ENCODE results near the gene SMPD2.

DNA sequence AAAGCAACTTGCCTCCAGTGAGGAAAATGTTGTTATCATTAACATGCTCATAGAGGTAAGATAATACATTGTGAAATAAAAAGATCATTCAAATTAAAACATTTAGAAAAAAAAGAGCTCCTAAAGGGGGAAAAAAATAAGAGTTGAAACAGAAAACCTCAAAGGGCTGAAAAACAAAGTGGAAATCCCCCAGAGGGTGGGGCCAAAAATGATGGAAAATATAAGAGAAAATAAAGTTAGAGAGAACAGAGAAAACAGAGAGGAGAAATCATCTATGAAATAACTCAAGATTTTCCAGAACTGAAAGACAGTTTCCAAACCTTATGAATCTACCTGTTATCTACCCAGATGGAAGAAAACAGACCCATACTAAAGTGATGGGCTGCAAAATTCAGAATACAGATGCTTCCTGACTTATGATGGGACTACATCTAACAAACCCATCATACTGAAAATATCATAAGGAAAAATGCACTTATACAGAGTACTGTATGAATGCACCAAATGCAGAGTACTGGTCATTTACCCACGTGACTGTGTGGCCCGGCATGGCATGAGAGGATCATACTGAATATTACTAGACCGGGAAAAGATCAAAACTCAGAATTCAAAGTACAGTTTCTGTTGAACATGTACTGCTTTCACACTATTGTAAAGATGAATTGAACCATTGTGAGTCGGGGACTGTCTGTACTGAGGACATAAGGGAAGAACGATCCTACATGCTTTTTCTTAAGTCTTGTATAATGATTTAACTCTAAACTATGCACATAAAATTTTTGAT lies 38.5 kb downstream of the SMPD2 start:
- TF ChIP-seq EZH2 (IDR thresholded peaks at IDR 0.05; ENCODE audit: low read depth) = no peak
- TF ChIP-seq, protein P1, sequence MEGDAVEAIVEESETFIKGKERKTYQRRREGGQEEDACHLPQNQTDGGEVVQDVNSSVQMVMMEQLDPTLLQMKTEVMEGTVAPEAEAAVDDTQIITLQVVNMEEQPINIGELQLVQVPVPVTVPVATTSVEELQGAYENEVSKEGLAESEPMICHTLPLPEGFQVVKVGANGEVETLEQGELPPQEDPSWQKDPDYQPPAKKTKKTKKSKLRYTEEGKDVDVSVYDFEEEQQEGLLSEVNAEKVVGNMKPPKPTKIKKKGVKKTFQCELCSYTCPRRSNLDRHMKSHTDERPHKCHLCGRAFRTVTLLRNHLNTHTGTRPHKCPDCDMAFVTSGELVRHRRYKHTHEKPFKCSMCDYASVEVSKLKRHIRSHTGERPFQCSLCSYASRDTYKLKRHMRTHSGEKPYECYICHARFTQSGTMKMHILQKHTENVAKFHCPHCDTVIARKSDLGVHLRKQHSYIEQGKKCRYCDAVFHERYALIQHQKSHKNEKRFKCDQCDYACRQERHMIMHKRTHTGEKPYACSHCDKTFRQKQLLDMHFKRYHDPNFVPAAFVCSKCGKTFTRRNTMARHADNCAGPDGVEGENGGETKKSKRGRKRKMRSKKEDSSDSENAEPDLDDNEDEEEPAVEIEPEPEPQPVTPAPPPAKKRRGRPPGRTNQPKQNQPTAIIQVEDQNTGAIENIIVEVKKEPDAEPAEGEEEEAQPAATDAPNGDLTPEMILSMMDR (conservative IDR thresholded peaks at IDR 0.05) = no peak

Measured in PC-9 (cell line).